Neural progenitor cell (in vitro differentiated cells): ENCODE results near the gene TPBG.

Experiments
- EZH2phosphoT487 ChIP-seq: fragments of 200-600 bp; sonication (generic); IDR thresholded peaks from 2 replicates; pipeline ENCODE4 v1.6.1; 2017; ENCODE audit warnings: antibody characterized with exemption
- TF ChIP-seq, protein P1 (sequence below): fragments of 200-600 bp; sonication (generic); IDR thresholded peaks from 2 replicates; pipeline ENCODE4 v1.5.1; 2017; ENCODE audit warnings: antibody characterized with exemption, mild to moderate bottlenecking

DNA sequence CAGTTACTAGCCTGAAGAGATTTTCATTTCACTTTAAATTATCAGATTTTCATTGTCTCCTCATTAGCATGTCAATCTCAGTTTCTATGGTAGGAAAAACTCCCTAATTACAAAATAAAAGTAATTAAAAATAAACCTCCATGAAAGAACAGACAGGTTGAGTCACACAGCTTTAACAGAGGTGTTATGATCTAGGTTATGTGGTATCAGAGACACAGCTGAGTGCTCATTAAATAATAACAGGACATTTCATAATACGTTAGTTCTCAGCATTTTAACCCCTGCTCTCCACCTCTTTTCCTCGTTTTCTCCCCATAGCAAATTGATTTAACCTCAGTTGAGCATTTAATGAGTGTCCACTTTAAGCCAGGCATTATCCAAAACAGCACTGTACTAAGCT lies 21.9 kb downstream of the TPBG start:
- TF ChIP-seq, protein P1, sequence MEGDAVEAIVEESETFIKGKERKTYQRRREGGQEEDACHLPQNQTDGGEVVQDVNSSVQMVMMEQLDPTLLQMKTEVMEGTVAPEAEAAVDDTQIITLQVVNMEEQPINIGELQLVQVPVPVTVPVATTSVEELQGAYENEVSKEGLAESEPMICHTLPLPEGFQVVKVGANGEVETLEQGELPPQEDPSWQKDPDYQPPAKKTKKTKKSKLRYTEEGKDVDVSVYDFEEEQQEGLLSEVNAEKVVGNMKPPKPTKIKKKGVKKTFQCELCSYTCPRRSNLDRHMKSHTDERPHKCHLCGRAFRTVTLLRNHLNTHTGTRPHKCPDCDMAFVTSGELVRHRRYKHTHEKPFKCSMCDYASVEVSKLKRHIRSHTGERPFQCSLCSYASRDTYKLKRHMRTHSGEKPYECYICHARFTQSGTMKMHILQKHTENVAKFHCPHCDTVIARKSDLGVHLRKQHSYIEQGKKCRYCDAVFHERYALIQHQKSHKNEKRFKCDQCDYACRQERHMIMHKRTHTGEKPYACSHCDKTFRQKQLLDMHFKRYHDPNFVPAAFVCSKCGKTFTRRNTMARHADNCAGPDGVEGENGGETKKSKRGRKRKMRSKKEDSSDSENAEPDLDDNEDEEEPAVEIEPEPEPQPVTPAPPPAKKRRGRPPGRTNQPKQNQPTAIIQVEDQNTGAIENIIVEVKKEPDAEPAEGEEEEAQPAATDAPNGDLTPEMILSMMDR, result no peak
- no peak for TF ChIP-seq EZH2phosphoT487
